Vagina (tissue), 2 donors: Measurements from ENCODE around the gene ADAMTS2. TPM values are rescaled to one million over a fixed set of nuclear protein-coding genes. Genes with fewer than 3 reads are reported as not detected.

Experiments
- DNase-seq, 2 donors: peaks; one replicate each; pipeline ENCODE4 v3.0.0-alpha.2; 2017; ENCODE audit errors: extremely low spot score in 2 of 2
- H3K27ac ChIP-seq: fragments of 200-600 bp; sonication (generic); one replicate; pipeline ENCODE4 v1.5.1; 2019
- H3K27me3 ChIP-seq: fragments of 200-600 bp; sonication (generic); one replicate; pipeline ENCODE4 v1.5.1; 2019
- H3K36me3 ChIP-seq, 2 donors: fragments of 200-600 bp; sonication (generic); one replicate each; pipeline ENCODE4 v1.5.1; 2017 to 2019
- H3K4me1 ChIP-seq: fragments of 200-600 bp; sonication (generic); one replicate; pipeline ENCODE4 v1.5.1; 2019
- H3K4me3 ChIP-seq, 2 donors: fragments of 200-600 bp; sonication (generic); 1 replicate in 1 of 2; 2 replicates in 1 of 2; pipeline ENCODE4 v1.5.1; 2016 to 2019
- H3K9me3 ChIP-seq: fragments of 200-600 bp; sonication (generic); one replicate; pipeline ENCODE4 v1.5.1; 2019
- POLR2A ChIP-seq, 2 donors: fragments of 450-650 bp; IDR thresholded peaks; one replicate each; pipeline ENCODE4 v1.6.1; 2017; ENCODE audit warnings: antibody characterized with exemption in 2 of 2, mild to moderate bottlenecking in 2 of 2, moderate library complexity in 2 of 2
- POLR2AphosphoS5 ChIP-seq, 2 donors: sonication (generic); formaldehyde crosslinking; IDR thresholded peaks; one replicate each; pipeline ENCODE4 v1.9.0; 2017; ENCODE audit warnings: antibody characterized with exemption in 2 of 2, mild to moderate bottlenecking in 2 of 2, low read depth in 1 of 2; ENCODE audit not compliant: insufficient read depth in 1 of 2
- intact Hi-C: fragments of 100-400 bp; cut with DNase I; formaldehyde crosslinking; loops from one replicate; pipeline ENCODE4 v1.15.1; 2023
- total RNA-seq: library from RNA; depleted of rRNA; stranded (reverse); fragments of >200 nt; gene quantifications from one replicate; pipeline ENCODE4 v1.2.3, GENCODE V29; 2016
- TF ChIP-seq, protein P1 (sequence below), 3 experiments: fragments of 450-650 bp in 2 of 3; fragments of 200-600 bp in 1 of 3; sonication (generic) in 1 of 3; IDR thresholded peaks; one replicate each; pipeline ENCODE4 v1.5.1; 2017 to 2019; ENCODE audit warnings: antibody characterized with exemption in 3 of 3, mild to moderate bottlenecking in 2 of 3, moderate library complexity in 2 of 3

Gene ADAMTS2
- total RNA-seq, 1 donor from 2014 or later = 17.4 TPM

- intact Hi-C loops = no loop called here
Observed at GRCh38 chr5:179171251-179171815, 173.9 kb downstream of the ADAMTS2 start.

DNA sequence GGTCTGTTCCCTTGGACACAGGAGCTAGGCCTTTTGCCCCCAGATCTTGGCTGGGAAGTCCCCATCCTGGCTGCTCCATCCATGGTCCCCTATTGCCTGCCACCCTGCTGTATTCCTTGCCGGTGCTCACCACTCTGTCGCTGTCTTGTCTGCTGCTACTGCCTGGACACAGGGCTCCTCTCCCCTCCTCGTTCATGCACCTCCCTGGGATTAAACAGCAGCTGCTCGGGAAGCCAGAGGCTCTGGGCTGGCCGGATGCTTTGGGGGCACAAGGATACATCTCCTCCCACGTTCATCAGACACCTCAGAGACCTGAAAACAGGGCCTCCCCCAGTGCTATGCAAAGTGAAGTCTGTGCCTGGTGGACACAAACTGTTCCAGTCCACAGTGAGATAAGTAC, 174.7 kb downstream of the ADAMTS2 start:
- peak overlapping the region; percentile 24 for H3K27ac ChIP-seq
- intact Hi-C loops = no loop called here

More at GRCh38 chr5:179171251-179171815, 173.9 kb downstream of the ADAMTS2 start:
- TF ChIP-seq POLR2AphosphoS5 (IDR thresholded peaks at IDR 0.05; ENCODE audit: insufficient read depth in 1 of 2, low read depth in 1 of 2) (no peak), POLR2A (IDR thresholded peaks at IDR 0.05) (no peak)
- TF ChIP-seq, protein P1, sequence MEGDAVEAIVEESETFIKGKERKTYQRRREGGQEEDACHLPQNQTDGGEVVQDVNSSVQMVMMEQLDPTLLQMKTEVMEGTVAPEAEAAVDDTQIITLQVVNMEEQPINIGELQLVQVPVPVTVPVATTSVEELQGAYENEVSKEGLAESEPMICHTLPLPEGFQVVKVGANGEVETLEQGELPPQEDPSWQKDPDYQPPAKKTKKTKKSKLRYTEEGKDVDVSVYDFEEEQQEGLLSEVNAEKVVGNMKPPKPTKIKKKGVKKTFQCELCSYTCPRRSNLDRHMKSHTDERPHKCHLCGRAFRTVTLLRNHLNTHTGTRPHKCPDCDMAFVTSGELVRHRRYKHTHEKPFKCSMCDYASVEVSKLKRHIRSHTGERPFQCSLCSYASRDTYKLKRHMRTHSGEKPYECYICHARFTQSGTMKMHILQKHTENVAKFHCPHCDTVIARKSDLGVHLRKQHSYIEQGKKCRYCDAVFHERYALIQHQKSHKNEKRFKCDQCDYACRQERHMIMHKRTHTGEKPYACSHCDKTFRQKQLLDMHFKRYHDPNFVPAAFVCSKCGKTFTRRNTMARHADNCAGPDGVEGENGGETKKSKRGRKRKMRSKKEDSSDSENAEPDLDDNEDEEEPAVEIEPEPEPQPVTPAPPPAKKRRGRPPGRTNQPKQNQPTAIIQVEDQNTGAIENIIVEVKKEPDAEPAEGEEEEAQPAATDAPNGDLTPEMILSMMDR (IDR thresholded peaks at IDR 0.05) = no peak
- Histone ChIP-seq H3K36me3 (no peaks in the 10 kb centered on the region), H3K4me1 (peaks cover 13% of the 10 kb centered on the region), H3K27me3 (no peaks in the 10 kb centered on the region), H3K4me3 (no peak overlapping the region), H3K9me3 (no peaks in the 10 kb centered on the region), H3K27ac (peak overlapping the region; percentile 27)
- DNase-seq = no peak

GRCh38 chr5:179169836-179170235, 175.4 kb downstream of the ADAMTS2 start:
- DNase-seq = no peak
- Histone ChIP-seq H3K27me3 (no peaks in the 10 kb centered on the region), H3K4me1 (peaks cover 13% of the 10 kb centered on the region), H3K9me3 (no peaks in the 10 kb centered on the region), H3K27ac (no peak overlapping the region), H3K36me3 (no peaks in the 10 kb centered on the region), H3K4me3 (no peak overlapping the region)
- intact Hi-C loops = loop anchor here (5.0 kb wide), 2 partner anchors 172 to 322 kb away; no protein-coding TSS in a partner anchor
- TF ChIP-seq, protein P1 (IDR thresholded peaks at IDR 0.05) = no peak
- no peak for TF ChIP-seq POLR2AphosphoS5 (IDR thresholded peaks at IDR 0.05; ENCODE audit: insufficient read depth in 1 of 2, low read depth in 1 of 2)
- no peak for TF ChIP-seq POLR2A (IDR thresholded peaks at IDR 0.05)

More for the DNA sequence above, 174.7 kb downstream of the ADAMTS2 start:
- Histone ChIP-seq H3K4me1 (peaks cover 13% of the 10 kb centered on the region), H3K4me3 (no peak overlapping the region), H3K27me3 (no peaks in the 10 kb centered on the region), H3K36me3 (no peaks in the 10 kb centered on the region), H3K9me3 (no peaks in the 10 kb centered on the region)
- DNase-seq = no peak
- TF ChIP-seq, protein P1 (IDR thresholded peaks at IDR 0.05) = no peak
- no peak for TF ChIP-seq POLR2AphosphoS5 (IDR thresholded peaks at IDR 0.05; ENCODE audit: insufficient read depth in 1 of 2, low read depth in 1 of 2)
- no peak for TF ChIP-seq POLR2A (IDR thresholded peaks at IDR 0.05)

GRCh38 chr5:179168664-179169063, 176.6 kb downstream of the ADAMTS2 start:
- TF ChIP-seq, protein P1 (IDR thresholded peaks at IDR 0.05) = no peak
- no peak for TF ChIP-seq POLR2A (IDR thresholded peaks at IDR 0.05)
- no peak for TF ChIP-seq POLR2AphosphoS5 (IDR thresholded peaks at IDR 0.05; ENCODE audit: insufficient read depth in 1 of 2, low read depth in 1 of 2)
- DNase-seq = no peak
- H3K27me3 ChIP-seq = no peaks in the 10 kb centered on the region
- no peaks in the 10 kb centered on the region for H3K9me3 ChIP-seq
- H3K36me3 ChIP-seq = no peaks in the 10 kb centered on the region
- intact Hi-C loops = loop anchor here (5.0 kb wide), 2 partner anchors 174 to 324 kb away; no protein-coding TSS in a partner anchor
- no peak overlapping the region for H3K27ac ChIP-seq
- H3K4me1 ChIP-seq = peaks cover 13% of the 10 kb centered on the region
- no peak overlapping the region for H3K4me3 ChIP-seq

DNA sequence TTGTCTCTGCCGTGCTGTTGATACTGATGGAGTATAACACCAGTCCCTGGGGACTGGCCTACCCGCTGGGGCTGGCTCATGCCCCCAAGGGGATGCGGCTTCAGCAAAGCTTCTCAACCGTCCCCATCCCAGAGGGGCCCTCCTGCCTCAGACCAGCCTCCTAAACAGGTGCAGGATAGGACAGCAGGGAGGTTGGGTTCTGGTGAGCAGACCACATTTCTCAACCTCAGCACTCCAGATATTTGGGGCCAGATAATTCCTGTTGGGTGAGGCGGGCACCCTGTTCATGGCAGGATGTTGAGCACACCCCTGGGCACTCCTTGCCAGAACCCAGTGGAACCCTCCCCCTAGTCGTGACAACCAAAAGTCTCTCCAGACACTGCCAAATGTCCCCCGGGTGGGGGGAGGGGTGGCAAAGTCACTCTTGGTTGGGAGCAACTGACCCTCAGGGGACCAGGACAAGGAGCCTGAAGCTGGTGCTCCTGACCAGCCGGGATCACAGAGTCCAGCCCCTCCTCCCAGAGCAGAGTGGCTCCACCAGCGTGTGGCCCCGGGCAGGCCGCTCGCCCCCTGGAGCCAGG, 177.3 kb downstream of the ADAMTS2 start:
- no peak overlapping the region for H3K4me3 ChIP-seq
- H3K4me1 ChIP-seq = peaks cover 13% of the 10 kb centered on the region
- H3K27me3 ChIP-seq = no peaks in the 10 kb centered on the region
- H3K9me3 ChIP-seq = no peaks in the 10 kb centered on the region
- TF ChIP-seq POLR2AphosphoS5 (IDR thresholded peaks at IDR 0.05; ENCODE audit: insufficient read depth in 1 of 2, low read depth in 1 of 2) (no peak), POLR2A (IDR thresholded peaks at IDR 0.05) (no peak)
- TF ChIP-seq, protein P1 (IDR thresholded peaks at IDR 0.05) = no peak
- no peak for DNase-seq
- peak overlapping the region; percentile 57 for H3K27ac ChIP-seq
- H3K36me3 ChIP-seq = no peaks in the 10 kb centered on the region
- intact Hi-C loops = loop anchor here (5.0 kb wide), 2 partner anchors 174 to 324 kb away; no protein-coding TSS in a partner anchor
